ENCODE results near the gene CACNA1I.

GRCh38 chr22:39528080-39528661 is 42.4 kb upstream of the CACNA1I start:
- no peak for TF ChIP-seq EZH2phosphoT487 (conservative IDR thresholded peaks at IDR 0.05; ENCODE audit: low read length)
- TF ChIP-seq, protein P1, sequence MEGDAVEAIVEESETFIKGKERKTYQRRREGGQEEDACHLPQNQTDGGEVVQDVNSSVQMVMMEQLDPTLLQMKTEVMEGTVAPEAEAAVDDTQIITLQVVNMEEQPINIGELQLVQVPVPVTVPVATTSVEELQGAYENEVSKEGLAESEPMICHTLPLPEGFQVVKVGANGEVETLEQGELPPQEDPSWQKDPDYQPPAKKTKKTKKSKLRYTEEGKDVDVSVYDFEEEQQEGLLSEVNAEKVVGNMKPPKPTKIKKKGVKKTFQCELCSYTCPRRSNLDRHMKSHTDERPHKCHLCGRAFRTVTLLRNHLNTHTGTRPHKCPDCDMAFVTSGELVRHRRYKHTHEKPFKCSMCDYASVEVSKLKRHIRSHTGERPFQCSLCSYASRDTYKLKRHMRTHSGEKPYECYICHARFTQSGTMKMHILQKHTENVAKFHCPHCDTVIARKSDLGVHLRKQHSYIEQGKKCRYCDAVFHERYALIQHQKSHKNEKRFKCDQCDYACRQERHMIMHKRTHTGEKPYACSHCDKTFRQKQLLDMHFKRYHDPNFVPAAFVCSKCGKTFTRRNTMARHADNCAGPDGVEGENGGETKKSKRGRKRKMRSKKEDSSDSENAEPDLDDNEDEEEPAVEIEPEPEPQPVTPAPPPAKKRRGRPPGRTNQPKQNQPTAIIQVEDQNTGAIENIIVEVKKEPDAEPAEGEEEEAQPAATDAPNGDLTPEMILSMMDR (IDR thresholded peaks at IDR 0.05; ENCODE audit: insufficient read depth, low read length, poor library complexity, severe bottlenecking), result no peak

Data from SU-DHL-6 (cell line).